ENCODE results near the gene NIPAL4.

NIPAL4 gene

DNA sequence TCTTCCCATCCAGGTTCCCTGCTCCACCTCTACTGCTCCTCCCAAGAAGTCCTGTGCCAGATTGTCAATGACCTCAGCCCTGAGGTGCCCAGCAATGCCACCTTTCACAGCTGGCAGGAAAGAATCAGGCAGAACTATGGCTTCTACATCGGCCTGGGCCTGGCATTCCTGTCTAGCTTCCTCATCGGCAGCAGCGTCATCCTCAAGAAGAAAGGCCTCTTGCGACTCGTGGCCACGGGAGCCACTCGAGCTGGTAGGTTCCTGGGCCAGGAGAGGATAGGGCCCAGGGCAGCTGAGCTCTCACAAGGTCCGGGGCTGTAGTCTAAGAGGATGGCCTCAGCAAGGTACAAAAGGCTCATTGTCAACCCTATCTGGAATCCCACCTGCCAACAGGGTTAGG, 3.1 kb downstream of the NIPAL4 start:
- Histone ChIP-seq H2BK120ac (ENCODE audit: insufficient read depth, low read length, poor library complexity) (no peak overlapping the region), H3K27ac (ENCODE audit: low read depth, low read length) (no peak overlapping the region), H2AFZ (ENCODE audit: insufficient read depth, low read length, poor library complexity) (no peak overlapping the region), H3K23ac (ENCODE audit: low read length) (no peak overlapping the region), H3K9ac (ENCODE audit: low read length) (no peak overlapping the region), H3K4me3 (ENCODE audit: low read depth, low read length) (no peak overlapping the region), H3K79me1 (ENCODE audit: low read length) (peaks cover 26% of the 10 kb centered on the region), H3K4me2 (ENCODE audit: low read length) (no peak overlapping the region), H3K9me3 (ENCODE audit: insufficient read depth, low read depth, low read length) (no peaks in the 10 kb centered on the region), H3K4ac (ENCODE audit: low read depth, low read length) (no peak overlapping the region), H3K79me2 (ENCODE audit: control insufficient read depth, insufficient read depth, low read length, poor library complexity) (peaks cover 3% of the 10 kb centered on the region), H4K91ac (ENCODE audit: low read depth, low read length) (peak overlapping the region; percentile 8), H4K12ac (ENCODE audit: low read depth, low read length) (no peak overlapping the region), H2BK12ac (ENCODE audit: low read length) (peak overlapping the region; percentile 1), H3K36me3 (ENCODE audit: control insufficient read depth in 1 of 2, insufficient read depth in 2 of 2, low read length in 2 of 2) (peaks cover 2 to 3% of the 10 kb centered on the region in 2 experiments), H2BK5ac (ENCODE audit: low read depth, low read length, poor library complexity) (no peak overlapping the region), H3K27me3 (ENCODE audit: insufficient read depth, low read length) (no peaks in the 10 kb centered on the region), H3K14ac (ENCODE audit: low read length) (no peak overlapping the region), H2AK5ac (ENCODE audit: low read length) (no peak overlapping the region), H3K18ac (ENCODE audit: low read length) (peak overlapping the region; percentile 28), H4K8ac (ENCODE audit: low read depth, low read length) (peak overlapping the region; percentile 2), H3K4me1 (ENCODE audit: control insufficient read depth in 1 of 2, insufficient read depth in 2 of 2, low read length in 2 of 2) (peaks cover 22 to 37% of the 10 kb centered on the region in 2 experiments)
- no peak for DNase-seq
- WGBS (ENCODE audit: extremely low coverage, insufficient coverage, insufficient read length), result no CpG with 5 or more reads among the region's 8 CpGs

DNA sequence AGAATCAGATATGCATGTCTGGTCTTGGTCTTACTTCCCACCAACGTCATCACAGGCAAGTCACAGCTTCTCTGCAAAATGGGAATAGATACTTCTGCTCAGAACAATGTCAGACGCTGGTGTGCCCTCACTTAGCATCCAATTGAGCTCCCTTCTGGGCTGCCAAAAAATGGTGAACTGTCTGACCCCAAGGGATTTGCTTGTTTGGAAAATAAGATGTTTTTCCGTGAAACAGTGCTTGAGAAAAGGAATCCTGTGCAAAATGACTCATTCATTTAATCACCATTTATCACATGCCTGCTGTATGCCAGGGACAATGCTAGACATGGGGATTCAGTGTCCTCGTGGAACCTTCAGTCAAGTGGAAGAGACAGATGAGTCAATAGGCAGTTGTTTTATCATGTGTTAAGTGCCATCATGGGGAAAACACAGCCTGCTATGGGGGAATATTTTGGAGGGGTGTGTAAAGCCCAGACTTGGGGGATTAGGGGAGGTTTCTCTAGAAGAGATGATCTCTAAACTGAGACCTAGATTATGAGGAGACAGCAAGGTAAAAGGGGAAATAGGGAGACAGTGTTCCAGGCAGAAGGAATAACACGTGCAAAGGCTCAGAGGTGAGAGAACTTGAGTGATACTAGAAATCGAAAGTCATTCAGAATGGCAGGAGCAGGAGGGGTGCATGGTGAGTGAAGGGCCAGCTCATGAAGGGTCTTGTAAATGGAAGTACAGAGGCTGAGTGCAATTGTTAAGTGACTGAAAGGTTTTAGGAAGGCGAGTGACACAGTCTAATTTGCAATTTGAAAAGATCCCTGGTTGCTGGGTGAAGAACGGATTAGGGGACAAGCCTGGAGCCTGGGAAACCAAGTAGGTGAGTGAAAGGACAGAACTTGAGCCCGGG, 3.9 kb downstream of the NIPAL4 start:
- Histone ChIP-seq H3K4ac (ENCODE audit: low read depth, low read length) (peak overlapping the region; percentile 2), H2BK120ac (ENCODE audit: insufficient read depth, low read length, poor library complexity) (peak overlapping the region; percentile 21), H3K9ac (ENCODE audit: low read length) (no peak overlapping the region), H3K27ac (ENCODE audit: low read depth, low read length) (peak overlapping the region; percentile 72), H3K9me3 (ENCODE audit: insufficient read depth, low read depth, low read length) (no peaks in the 10 kb centered on the region), H2AK5ac (ENCODE audit: low read length) (no peak overlapping the region), H4K8ac (ENCODE audit: low read depth, low read length) (peak overlapping the region; percentile 4), H3K79me2 (ENCODE audit: control insufficient read depth, insufficient read depth, low read length, poor library complexity) (peaks cover 3% of the 10 kb centered on the region), H3K36me3 (ENCODE audit: control insufficient read depth in 1 of 2, insufficient read depth in 2 of 2, low read length in 2 of 2) (peaks cover 2 to 5% of the 10 kb centered on the region in 2 experiments), H3K27me3 (ENCODE audit: insufficient read depth, low read length) (no peaks in the 10 kb centered on the region), H3K4me3 (ENCODE audit: low read depth, low read length) (no peak overlapping the region), H3K4me1 (ENCODE audit: control insufficient read depth in 1 of 2, insufficient read depth in 2 of 2, low read length in 2 of 2) (peaks cover 22 to 37% of the 10 kb centered on the region in 2 experiments), H3K14ac (ENCODE audit: low read length) (peak overlapping the region; percentile 7), H3K4me2 (ENCODE audit: low read length) (peak overlapping the region; percentile 11), H2BK12ac (ENCODE audit: low read length) (peak overlapping the region; percentile 25), H4K91ac (ENCODE audit: low read depth, low read length) (peak overlapping the region; percentile 30), H3K23ac (ENCODE audit: low read length) (no peak overlapping the region), H3K18ac (ENCODE audit: low read length) (no peak overlapping the region), H3K79me1 (ENCODE audit: low read length) (peaks cover 26% of the 10 kb centered on the region), H2BK5ac (ENCODE audit: low read depth, low read length, poor library complexity) (peak overlapping the region; percentile 78), H2AFZ (ENCODE audit: insufficient read depth, low read length, poor library complexity) (peak overlapping the region; percentile 5), H4K12ac (ENCODE audit: low read depth, low read length) (no peak overlapping the region)
- no peak for DNase-seq
- WGBS (ENCODE audit: extremely low coverage, insufficient coverage, insufficient read length), result no CpG with 5 or more reads among the region's 9 CpGs

DNA sequence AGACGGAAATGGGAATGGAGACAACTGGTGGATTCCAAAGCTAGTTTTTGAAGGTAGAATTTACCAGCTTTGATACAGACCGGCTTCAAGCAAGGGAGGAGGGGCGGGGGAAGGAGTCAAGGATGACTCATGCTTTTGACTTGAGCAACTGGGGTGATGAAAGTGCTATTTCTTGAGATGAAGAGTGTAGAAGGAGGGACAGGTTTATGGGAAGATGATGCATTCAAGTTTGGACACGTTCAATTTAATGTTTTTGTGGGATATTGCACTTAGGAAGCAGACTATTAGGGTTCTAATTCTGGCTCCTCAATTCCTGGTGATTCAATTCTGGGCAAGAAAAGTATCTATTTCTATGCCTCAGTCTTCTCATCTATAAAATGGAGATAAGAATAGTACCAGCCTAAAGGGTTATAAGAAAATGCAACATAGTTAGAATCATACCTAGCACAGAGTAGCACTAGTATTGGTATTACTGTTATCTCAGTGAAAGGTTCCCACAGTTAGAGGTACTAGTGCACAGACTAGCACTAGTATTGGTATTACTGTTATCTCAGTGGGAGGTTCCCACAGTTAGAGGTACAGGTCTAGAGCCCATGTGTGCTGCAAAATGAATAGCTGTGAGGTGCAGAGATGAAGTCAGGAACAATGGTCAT, 4.6 kb downstream of the NIPAL4 start:
- DNase-seq, result peak; percentile 54 to 76
- no peaks in the 10 kb centered on the region for H3K9me3 ChIP-seq (ENCODE audit: insufficient read depth, low read depth, low read length)
- H3K36me3 ChIP-seq (ENCODE audit: control insufficient read depth in 1 of 2, insufficient read depth in 2 of 2, low read length in 2 of 2), result peaks cover 2 to 7% of the 10 kb centered on the region in 2 experiments
- H3K4ac ChIP-seq (ENCODE audit: low read depth, low read length), result no peak overlapping the region
- H3K18ac ChIP-seq (ENCODE audit: low read length), result no peak overlapping the region
- H3K4me1 ChIP-seq (ENCODE audit: control insufficient read depth in 1 of 2, insufficient read depth in 2 of 2, low read length in 2 of 2), result peaks cover 22 to 35% of the 10 kb centered on the region in 2 experiments
- peak overlapping the region; percentile 39 for H4K91ac ChIP-seq (ENCODE audit: low read depth, low read length)
- H2AK5ac ChIP-seq (ENCODE audit: low read length), result no peak overlapping the region
- H3K27ac ChIP-seq (ENCODE audit: low read depth, low read length), result peak overlapping the region; percentile 72
- no peaks in the 10 kb centered on the region for H3K27me3 ChIP-seq (ENCODE audit: insufficient read depth, low read length)
- peak overlapping the region; percentile 4 for H4K8ac ChIP-seq (ENCODE audit: low read depth, low read length)
- H3K23ac ChIP-seq (ENCODE audit: low read length), result no peak overlapping the region
- peaks cover 26% of the 10 kb centered on the region for H3K79me1 ChIP-seq (ENCODE audit: low read length)
- H3K14ac ChIP-seq (ENCODE audit: low read length), result no peak overlapping the region
- peaks cover 3% of the 10 kb centered on the region for H3K79me2 ChIP-seq (ENCODE audit: control insufficient read depth, insufficient read depth, low read length, poor library complexity)
- peak overlapping the region; percentile 78 for H2BK5ac ChIP-seq (ENCODE audit: low read depth, low read length, poor library complexity)
- H3K4me2 ChIP-seq (ENCODE audit: low read length), result peak overlapping the region; percentile 11
- no CpG with 5 or more reads among the region's 4 CpGs for WGBS (ENCODE audit: extremely low coverage, insufficient coverage, insufficient read length)
- no peak overlapping the region for H4K12ac ChIP-seq (ENCODE audit: low read depth, low read length)
- H3K9ac ChIP-seq (ENCODE audit: low read length), result no peak overlapping the region
- peak overlapping the region; percentile 69 for H2BK12ac ChIP-seq (ENCODE audit: low read length)
- H3K4me3 ChIP-seq (ENCODE audit: low read depth, low read length), result no peak overlapping the region
- H2BK120ac ChIP-seq (ENCODE audit: insufficient read depth, low read length, poor library complexity), result peak overlapping the region; percentile 21
- H2AFZ ChIP-seq (ENCODE audit: insufficient read depth, low read length, poor library complexity), result no peak overlapping the region

DNA sequence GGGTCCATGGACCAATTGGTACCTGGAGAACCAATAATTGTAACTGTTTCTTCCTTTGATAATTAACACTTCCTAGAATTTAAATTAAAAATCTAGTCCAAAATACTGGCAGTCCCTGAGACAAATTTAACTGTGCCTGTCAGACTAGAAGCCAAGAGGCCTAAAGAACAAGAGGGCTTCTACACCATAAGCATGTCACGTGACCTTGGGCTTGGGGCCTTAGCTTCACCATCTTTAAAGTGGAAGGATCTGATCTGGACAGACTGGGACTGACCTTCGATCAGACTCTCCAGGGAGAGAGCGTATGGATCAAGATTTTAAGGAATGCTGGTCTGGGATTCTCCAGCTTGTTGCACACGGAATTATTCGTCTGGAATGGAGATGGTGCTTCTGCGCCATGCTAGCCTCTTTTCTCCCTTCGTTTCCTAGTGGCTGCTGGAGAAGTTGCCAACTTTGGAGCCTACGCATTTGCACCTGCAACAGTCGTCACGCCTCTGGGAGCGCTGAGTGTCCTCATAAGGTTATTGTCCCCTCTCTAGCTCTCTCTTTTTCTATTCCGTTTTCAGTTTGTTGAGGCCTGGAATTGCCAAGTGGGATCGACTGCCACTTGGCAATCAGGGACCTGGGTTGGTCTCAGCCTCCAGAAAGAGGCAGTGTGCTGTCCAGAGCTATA, 8.4 kb downstream of the NIPAL4 start:
- H3K79me2 ChIP-seq (ENCODE audit: control insufficient read depth, insufficient read depth, low read length, poor library complexity), result no peaks in the 10 kb centered on the region

More for the DNA sequence above, 8.4 kb downstream of the NIPAL4 start:
- Histone ChIP-seq H3K9me3 (ENCODE audit: insufficient read depth, low read depth, low read length) (peaks cover 4% of the 10 kb centered on the region), H2BK12ac (ENCODE audit: low read length) (no peak overlapping the region), H2AFZ (ENCODE audit: insufficient read depth, low read length, poor library complexity) (no peak overlapping the region), H3K27me3 (ENCODE audit: insufficient read depth, low read length) (no peaks in the 10 kb centered on the region), H4K8ac (ENCODE audit: low read depth, low read length) (no peak overlapping the region), H2BK5ac (ENCODE audit: low read depth, low read length, poor library complexity) (no peak overlapping the region), H3K4me3 (ENCODE audit: low read depth, low read length) (no peak overlapping the region), H3K23ac (ENCODE audit: low read length) (no peak overlapping the region), H3K18ac (ENCODE audit: low read length) (no peak overlapping the region), H3K36me3 (ENCODE audit: control insufficient read depth in 1 of 2, insufficient read depth in 2 of 2, low read length in 2 of 2) (peaks cover 10 to 23% of the 10 kb centered on the region in 2 experiments), H2AK5ac (ENCODE audit: low read length) (no peak overlapping the region), H3K14ac (ENCODE audit: low read length) (no peak overlapping the region), H3K79me1 (ENCODE audit: low read length) (peaks cover 12% of the 10 kb centered on the region), H3K27ac (ENCODE audit: low read depth, low read length) (no peak overlapping the region), H4K12ac (ENCODE audit: low read depth, low read length) (no peak overlapping the region), H3K4me1 (ENCODE audit: control insufficient read depth in 1 of 2, insufficient read depth in 2 of 2, low read length in 2 of 2) (peaks cover 7 to 21% of the 10 kb centered on the region in 2 experiments), H3K4ac (ENCODE audit: low read depth, low read length) (no peak overlapping the region), H4K91ac (ENCODE audit: low read depth, low read length) (no peak overlapping the region), H3K9ac (ENCODE audit: low read length) (no peak overlapping the region), H3K4me2 (ENCODE audit: low read length) (no peak overlapping the region), H2BK120ac (ENCODE audit: insufficient read depth, low read length, poor library complexity) (peak overlapping the region; percentile 6)
- no CpG with 5 or more reads among the region's 13 CpGs for WGBS (ENCODE audit: extremely low coverage, insufficient coverage, insufficient read length)
- DNase-seq, result no peak
